DND-41 (cell line): Measurements from ENCODE around the gene IMPDH2.
A peak's percentile ranks its signal among the peaks of the same experiment; 100 is the strongest.

Experiments used
- ATAC-seq: fragments of 200-7000 bp; cut with Tn5 transposase; 3 replicates; pipeline ENCODE4 v1.9.1; 2021; ENCODE audit warnings: low read depth; ENCODE audit not compliant: insufficient read depth
- DNase-seq: peaks from one replicate; pipeline ENCODE4 v3.0.0-alpha.2; 2020
- H2AFZ ChIP-seq: 2 replicates; pipeline ENCODE4 v1.6.0; 2012; ENCODE audit warnings: low read depth, low read length
- H3K27ac ChIP-seq: 2 replicates; pipeline ENCODE4 v1.5.1; 2012; ENCODE audit warnings: low read length, inconsistent platforms
- H3K27me3 ChIP-seq: fragments of 200-600 bp; sonication (generic); 2 replicates; pipeline ENCODE4 v1.6.0; 2012; ENCODE audit warnings: low read length, mild to moderate bottlenecking, inconsistent platforms; ENCODE audit not compliant: insufficient read depth, poor library complexity
- H3K36me3 ChIP-seq: 2 replicates; pipeline ENCODE4 v1.5.1; 2012; ENCODE audit warnings: low read length, inconsistent platforms; ENCODE audit not compliant: insufficient read depth
- H3K4me1 ChIP-seq: 2 replicates; pipeline ENCODE4 v1.5.1; 2012; ENCODE audit warnings: mild to moderate bottlenecking, low read length; ENCODE audit not compliant: insufficient read depth
- H3K4me2 ChIP-seq: 2 replicates; pipeline ENCODE4 v1.6.0; 2012; ENCODE audit warnings: mild to moderate bottlenecking, moderate library complexity, low read length, inconsistent platforms; ENCODE audit not compliant: insufficient read depth
- H3K4me3 ChIP-seq, 2 experiments: fragments of 200-600 bp in 1 of 2; shearing (Covaris generic) in 1 of 2; 2 replicates each; pipeline ENCODE4 v1.5.1; 2012 to 2016; ENCODE audit warnings: inconsistent platforms in 2 of 2, low read length in 2 of 2, mild to moderate bottlenecking in 2 of 2, low read depth in 1 of 2, moderate library complexity in 1 of 2
- H3K79me2 ChIP-seq: 2 replicates; pipeline ENCODE4 v1.6.0; 2012; ENCODE audit warnings: low read length, inconsistent platforms; ENCODE audit not compliant: insufficient read depth
- H3K9ac ChIP-seq: 2 replicates; pipeline ENCODE4 v1.6.0; 2012; ENCODE audit warnings: low read depth, mild to moderate bottlenecking, inconsistent platforms, low read length, moderate library complexity
- H3K9me3 ChIP-seq: 2 replicates; pipeline ENCODE4 v1.5.1; 2012; ENCODE audit warnings: low read length, moderate library complexity, mild to moderate bottlenecking, inconsistent platforms; ENCODE audit not compliant: insufficient read depth, severe bottlenecking
- H4K20me1 ChIP-seq: 2 replicates; pipeline ENCODE4 v1.6.0; 2012; ENCODE audit warnings: low read length; ENCODE audit not compliant: insufficient read depth
- CTCF ChIP-seq: IDR thresholded peaks from 2 replicates; pipeline ENCODE4 v1.5.1; 2012; ENCODE audit warnings: borderline replicate concordance, low read length, moderate library complexity, mild to moderate bottlenecking; ENCODE audit not compliant: poor library complexity, severe bottlenecking; ENCODE audit errors: extremely low read depth
- EZH2 ChIP-seq: IDR thresholded peaks from 3 replicates; pipeline ENCODE4 v1.6.1; 2012; ENCODE audit warnings: borderline replicate concordance, low read depth, mild to moderate bottlenecking, moderate library complexity, low read length, inconsistent platforms; ENCODE audit not compliant: severe bottlenecking

IMPDH2 gene

GRCh38 chr3:49005998-49006397 is 23.2 kb downstream of the IMPDH2 start:
- Histone ChIP-seq H3K36me3 (peaks cover 12% of the 10 kb centered on the region), H3K79me2 (peaks cover 36% of the 10 kb centered on the region), H2AFZ (peak overlapping the region; percentile 77), H3K4me3 (peak overlapping the region in 1 of 2 experiments; percentile 86; a peak in 2 of 4 replicates), H3K9me3 (no peaks in the 10 kb centered on the region), H3K4me1 (peaks cover 35% of the 10 kb centered on the region), H3K27me3 (no peaks in the 10 kb centered on the region), H4K20me1 (peaks cover 29% of the 10 kb centered on the region), H3K4me2 (peak overlapping the region; percentile 75), H3K9ac (peak overlapping the region; percentile 98), H3K27ac (no peak overlapping the region)
- no peak for TF ChIP-seq CTCF
- TF ChIP-seq EZH2 = no peak
- DNase-seq = no peak
- ATAC-seq = no peak

GRCh38 chr3:49005303-49005680 is 23.9 kb downstream of the IMPDH2 start:
- Histone ChIP-seq H3K9me3 (no peaks in the 10 kb centered on the region), H3K9ac (no peak overlapping the region), H4K20me1 (peaks cover 26% of the 10 kb centered on the region), H3K4me3 (no peak overlapping the region), H3K4me2 (no peak overlapping the region), H2AFZ (no peak overlapping the region), H3K36me3 (peaks cover 11% of the 10 kb centered on the region), H3K27ac (no peak overlapping the region), H3K4me1 (peaks cover 35% of the 10 kb centered on the region), H3K27me3 (no peaks in the 10 kb centered on the region), H3K79me2 (peaks cover 31% of the 10 kb centered on the region)
- TF ChIP-seq CTCF (no peak), EZH2 (no peak)
- DNase-seq (no peak), ATAC-seq (no peak)

- peaks cover 11% of the 10 kb centered on the region for H3K36me3 ChIP-seq
- peaks cover 20% of the 10 kb centered on the region for H4K20me1 ChIP-seq
- H3K4me3 ChIP-seq = no peak overlapping the region
- DNase-seq (no peak), ATAC-seq (no peak)
- H3K79me2 ChIP-seq = peaks cover 24% of the 10 kb centered on the region
- no peaks in the 10 kb centered on the region for H3K9me3 ChIP-seq
- TF ChIP-seq CTCF (no peak), EZH2 (no peak)
- peaks cover 33% of the 10 kb centered on the region for H3K4me1 ChIP-seq
- H2AFZ ChIP-seq = no peak overlapping the region
- no peak overlapping the region for H3K9ac ChIP-seq
- H3K27me3 ChIP-seq = no peaks in the 10 kb centered on the region
- H3K27ac ChIP-seq = no peak overlapping the region
- no peak overlapping the region for H3K4me2 ChIP-seq
Observed at GRCh38 chr3:49004352-49005302, 24.6 kb downstream of the IMPDH2 start.
